ENCODE measurements around the gene NUP133. TPM values are rescaled to one million over a fixed set of nuclear protein-coding genes. Genes with fewer than 3 reads are reported as not detected.
"Not testable (repeated sequence)": the region's sequence is repeated elsewhere in the genome, so short reads cannot be mapped to it uniquely, and the experiment has no call there.

Gene NUP133
- 45.6 and 48.0 TPM in 2 replicates for total RNA-seq

GRCh38 chr1:229507951-229508822 lies at the start of gene NUP133:
Gene NUP133 (minus strand): TSS chr1:229508341. CDS start chr1:229508249, 92 bp downstream.
- intact Hi-C loops (cut with micrococcal nuclease) = loop anchor here (1.0 to 5.0 kb wide), 5 partner anchors 49 to 236 kb away; partner anchors contain the start of genes CCSAP, RAB4A, TAF5L and URB2

- intact Hi-C loops (cut with micrococcal nuclease) = loop anchor here (1.0 to 5.0 kb wide), 6 partner anchors 49 to 1085 kb away; partner anchors contain the start of genes CCSAP, COG2, NUP133 and RAB4A
These were observed 49.2 kb upstream of the NUP133 start for GRCh38 chr1:229557200-229557850.

- intact Hi-C loops (cut with micrococcal nuclease) = loop anchor here (5.0 kb wide), 4 partner anchors 113 to 1087 kb away; partner anchors contain the start of genes COG2 and RAB4A
These were observed 46.9 kb upstream of the NUP133 start for GRCh38 chr1:229554886-229555621.

GRCh38 chr1:229553621-229554130 lies 45.5 kb upstream of the NUP133 start:
- intact Hi-C loops (cut with micrococcal nuclease) = no loop called here

GRCh38 chr1:229552732-229553131 lies 44.6 kb upstream of the NUP133 start:
- intact Hi-C loops (cut with micrococcal nuclease) = no loop called here

- intact Hi-C loops (cut with micrococcal nuclease) = no loop called here
These were observed 42.8 kb upstream of the NUP133 start for GRCh38 chr1:229550812-229551567.

GRCh38 chr1:229547542-229547941 lies 39.4 kb upstream of the NUP133 start:
- intact Hi-C loops (cut with micrococcal nuclease) = no loop called here

- intact Hi-C loops (cut with micrococcal nuclease) = no loop called here
These were observed 36.4 kb upstream of the NUP133 start for GRCh38 chr1:229544587-229544986.

GRCh38 chr1:229539863-229540506 lies 31.8 kb upstream of the NUP133 start:
- intact Hi-C loops (cut with micrococcal nuclease) = no loop called here

- intact Hi-C loops (cut with micrococcal nuclease) = no loop called here
These were observed 30.8 kb upstream of the NUP133 start for GRCh38 chr1:229538945-229539344.

GRCh38 chr1:229537894-229538293 lies 29.8 kb upstream of the NUP133 start:
- intact Hi-C loops (cut with micrococcal nuclease) = no loop called here

GRCh38 chr1:229536982-229537381 lies 28.8 kb upstream of the NUP133 start:
- intact Hi-C loops (cut with micrococcal nuclease) = no loop called here

- intact Hi-C loops (cut with micrococcal nuclease) = no loop called here
These were observed 27.1 kb upstream of the NUP133 start for GRCh38 chr1:229535230-229535629.

GRCh38 chr1:229531326-229531725 lies 23.2 kb upstream of the NUP133 start:
- intact Hi-C loops (cut with micrococcal nuclease) = no loop called here

GRCh38 chr1:229529639-229530038 lies 21.5 kb upstream of the NUP133 start:
- intact Hi-C loops (cut with micrococcal nuclease) = no loop called here

GRCh38 chr1:229526695-229527094 lies 18.6 kb upstream of the NUP133 start:
- intact Hi-C loops (cut with micrococcal nuclease) = no loop called here

- intact Hi-C loops (cut with micrococcal nuclease) = no loop called here
These were observed 14.9 kb upstream of the NUP133 start for GRCh38 chr1:229523052-229523451.

GRCh38 chr1:229514578-229515275 lies 6.6 kb upstream of the NUP133 start:
- intact Hi-C loops (cut with micrococcal nuclease) = loop anchor here (1.0 kb wide), 1 partner anchor 256 kb away; no protein-coding TSS in a partner anchor

- intact Hi-C loops (cut with micrococcal nuclease) = not testable (repeated sequence)
These were observed 3.5 kb upstream of the NUP133 start for GRCh38 chr1:229511625-229512024.
